Measurements from ENCODE around the gene PTPRM. TPM values are rescaled to one million over a fixed set of nuclear protein-coding genes. Genes with fewer than 3 reads are reported as not detected.

The PTPRM gene
- total and polyA plus RNA-seq, 2 of the 4 experiments (the other 2 are of a cell fraction) = 28.3 to 51.2 TPM

GRCh38 chr18:8241731-8242130, 674.6 kb downstream of the PTPRM start:
- dilution Hi-C loops (cut with HindIII; ENCODE audit: low sequenced_read_pairs, unreplicated experiment) (no loop called here), intact Hi-C loops (cut with micrococcal nuclease) (no loop called here), in situ Hi-C loops (cut with MboI; ENCODE audit: low sequenced_read_pairs) (no loop called here)
- Histone ChIP-seq H4K91ac (ENCODE audit: insufficient read depth, low read depth, low read length) (no peak overlapping the region), H2BK20ac (ENCODE audit: low read depth, low read length) (no peak overlapping the region), H3K18ac (ENCODE audit: low read depth, low read length) (no peak overlapping the region), H3K4me2 (ENCODE audit: low read depth, low read length) (no peak overlapping the region), H3K4me1 (ENCODE audit: control insufficient read depth, insufficient read depth, low read length) (no peaks in the 10 kb centered on the region), H3K9ac (ENCODE audit: low read depth, low read length) (no peak overlapping the region), H2AK9ac (replicated peaks; ENCODE audit: low read depth, low read length, poor library complexity) (no peak overlapping the region), H4K5ac (ENCODE audit: low read depth, low read length) (no peak overlapping the region), H3K27me3 (ENCODE audit: control insufficient read depth, insufficient read depth, low read length) (no peaks in the 10 kb centered on the region), H4K20me1 (ENCODE audit: insufficient read depth, low read length) (no peaks in the 10 kb centered on the region), H3K9me1 (ENCODE audit: insufficient read depth, low read length) (0 out of 2 replicates have a peak, but pooled peaks cover 3% of the 10 kb centered on the region), H3K56ac (ENCODE audit: extremely low read depth, insufficient read depth, low read length) (no peak overlapping the region), H2BK5ac (ENCODE audit: low read depth, low read length, poor library complexity, severe bottlenecking) (no peak overlapping the region), H2BK15ac (ENCODE audit: low read depth, low read length) (no peak overlapping the region), H3K4me3 (ENCODE audit: insufficient read depth, low read depth, low read length) (no peak overlapping the region), H3K36me3 (ENCODE audit: control insufficient read depth, insufficient read depth, low read length) (peaks cover 3% of the 10 kb centered on the region; the same call in 1 of the 2 replicates), H2BK120ac (ENCODE audit: low read depth, low read length) (no peak overlapping the region), H3K79me1 (ENCODE audit: low read depth in 1 of 2, low read length in 2 of 2) (no peaks in the 10 kb centered on the region), H3K14ac (replicated peaks; ENCODE audit: low read depth, low read length) (no peak overlapping the region), H3K9me3 (ENCODE audit: control insufficient read depth, insufficient read depth, low read length) (no peaks in the 10 kb centered on the region), H2AFZ (replicated peaks; ENCODE audit: low read length, poor library complexity) (no peak overlapping the region), H3K23ac (ENCODE audit: low read depth, low read length) (no peak overlapping the region), H2AK5ac (ENCODE audit: low read depth, low read length) (no peak overlapping the region), H4K8ac (ENCODE audit: low read depth in 2 of 2, low read length in 2 of 2) (no peak overlapping the region), H3K27ac (ENCODE audit: insufficient read depth, low read length) (no peak overlapping the region), H3K4ac (ENCODE audit: low read depth, low read length) (no peak overlapping the region)
- POLR2A ChIA-PET (ENCODE audit: unreplicated experiment) = no interaction called here
- CTCF ChIA-PET = no interaction called here
- TF ChIP-seq MAFK (IDR thresholded peaks at IDR 0.05; ENCODE audit: low read depth, low read length) (no peak), RFX5 (IDR thresholded peaks at IDR 0.05; ENCODE audit: low read depth, low read length) (no peak), CHD1 (IDR thresholded peaks at IDR 0.05; ENCODE audit: low read depth, low read length) (no peak), BHLHE40 (IDR thresholded peaks at IDR 0.05; ENCODE audit: low read depth, low read length) (no peak), NFE2L2 (IDR thresholded peaks at IDR 0.05; ENCODE audit: low read depth, low read length) (no peak), RAD21 (IDR thresholded peaks at IDR 0.05; ENCODE audit: low read length) (no peak), ELK1 (IDR thresholded peaks at IDR 0.05; ENCODE audit: borderline replicate concordance, low read depth, low read length) (no peak), MAZ (IDR thresholded peaks at IDR 0.05; ENCODE audit: borderline replicate concordance, low read depth, low read length) (no peak), POLR2A (IDR thresholded peaks at IDR 0.05; ENCODE audit: low read depth, low read length) (no peak), FOS (IDR thresholded peaks at IDR 0.05; ENCODE audit: low read depth, low read length) (no peak), USF2 (IDR thresholded peaks at IDR 0.05; ENCODE audit: low read depth, low read length) (no peak), RCOR1 (IDR thresholded peaks at IDR 0.05; ENCODE audit: insufficient replicate concordance, low read length) (no peak), CTCF (conservative IDR thresholded peaks at IDR 0.05; ENCODE audit: low read depth, low read length) (no peak), CEBPB (IDR thresholded peaks at IDR 0.05; ENCODE audit: low read depth, low read length) (no peak), SMC3 (IDR thresholded peaks at IDR 0.05; ENCODE audit: low read depth, low read length) (no peak), MXI1 (IDR thresholded peaks at IDR 0.05; ENCODE audit: borderline replicate concordance, low read depth, low read length) (no peak)
- WGBS, 2 experiments (ENCODE audit: extremely low coverage in 2 of 2, insufficient read length in 1 of 2) = no CpG with 5 or more reads among the region's 1 CpG
- no TSS peak for BruUV-seq (replicated peaks)
- DNase-seq (no peak), ATAC-seq (ENCODE audit: low read depth) (no peak)
